Fibroblast of lung (primary cell): Measurements from ENCODE around the gene PIK3C2G.

Experiments
- CTCF ChIP-seq, 2 donors: IDR thresholded peaks in 1 of 2; conservative IDR thresholded peaks in 1 of 2; 1 replicate in 1 of 2; 2 replicates in 1 of 2; pipeline ENCODE4 v1.5.1; 2011 to 2012; ENCODE audit warnings: low read length in 2 of 2, control low read depth in 1 of 2, inconsistent platforms in 1 of 2, low read depth in 1 of 2, mild to moderate bottlenecking in 1 of 2
- EZH2 ChIP-seq: IDR thresholded peaks from 2 replicates; pipeline ENCODE4 v1.5.1; 2012; ENCODE audit warnings: low read length, control low read depth, mild to moderate bottlenecking; ENCODE audit errors: missing control alignments

- TF ChIP-seq CTCF (conservative IDR thresholded peaks at IDR 0.05 in 1 of 2, IDR thresholded peaks at IDR 0.05 in 1 of 2; ENCODE audit: low read depth in 1 of 2, low read length in 2 of 2) (peak; percentile 49 to 57), EZH2 (no peak)
Observed at GRCh38 chr12:18224745-18225144, 36.6 kb upstream of the PIK3C2G start.
